HG03060 (cell line): ENCODE results near the gene MYOF.
A peak's percentile ranks its signal among the peaks of the same experiment; 100 is the strongest.

Source experiments
- ATAC-seq: cut with Tn5 transposase; IDR thresholded peaks from one replicate; pipeline ENCODE4 v1.9.1; 2021; ENCODE audit warnings: low read depth, moderate number of reproducible peaks; ENCODE audit not compliant: unreplicated experiment

MYOF gene

DNA sequence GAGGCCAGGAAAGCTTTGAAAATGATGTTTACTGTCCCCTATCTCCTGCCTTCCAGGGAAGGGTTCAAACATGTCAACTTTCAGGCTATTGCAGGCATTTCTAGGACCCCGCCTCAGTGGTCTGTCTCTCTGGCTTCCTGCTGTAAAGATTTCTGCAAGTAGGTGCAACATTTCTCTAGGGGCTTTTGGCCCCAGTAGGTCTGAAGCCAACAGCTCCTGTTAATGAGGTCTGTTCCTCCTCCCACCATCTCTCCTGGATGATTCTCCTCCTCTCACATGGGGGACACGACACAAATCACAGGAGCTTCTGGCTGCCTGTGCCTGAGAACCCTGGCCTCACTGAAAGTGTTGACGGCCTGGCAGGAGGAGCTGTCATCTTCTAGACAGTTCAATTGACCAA, 214.1 kb downstream of the MYOF start:
- ATAC-seq = no peak

- peak; percentile 100 for ATAC-seq
Measured at GRCh38 chr10:93267521-93267920, 214.6 kb downstream of the MYOF start.

- ATAC-seq = no peak
Measured at GRCh38 chr10:93266858-93267257, 215.3 kb downstream of the MYOF start.

DNA sequence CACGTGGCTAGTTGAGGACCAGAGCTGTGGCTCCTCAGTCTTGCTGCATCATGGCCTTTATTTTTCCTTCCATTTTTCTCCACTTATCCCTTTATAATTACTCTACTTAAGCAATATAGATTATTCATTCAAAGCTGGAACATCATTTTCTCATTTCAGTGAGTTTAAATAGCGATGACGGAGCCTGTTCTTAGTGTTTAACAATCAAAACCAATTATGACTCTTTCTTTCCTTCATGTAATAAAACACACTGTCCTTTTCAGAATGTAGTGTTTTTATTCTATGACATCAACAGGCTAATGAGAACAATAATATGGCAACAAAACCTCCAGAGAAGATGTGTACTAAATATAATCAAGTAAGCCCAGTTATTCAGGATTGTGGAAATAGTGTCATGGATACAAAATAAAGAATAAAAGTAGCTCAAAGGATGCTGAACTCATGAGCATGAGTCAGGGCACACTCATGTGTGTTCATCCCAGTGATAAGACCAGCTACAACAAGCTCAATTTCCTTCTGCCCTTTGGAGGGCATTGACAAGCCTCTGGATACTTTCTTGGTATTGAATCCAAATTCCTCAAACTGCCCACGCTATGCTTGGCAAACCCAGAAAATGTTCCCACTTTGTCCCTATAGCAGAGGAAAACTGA, 220.0 kb downstream of the MYOF start:
- ATAC-seq = no peak

- ATAC-seq = no peak
Measured at GRCh38 chr10:93261089-93261488, 221.0 kb downstream of the MYOF start.

DNA sequence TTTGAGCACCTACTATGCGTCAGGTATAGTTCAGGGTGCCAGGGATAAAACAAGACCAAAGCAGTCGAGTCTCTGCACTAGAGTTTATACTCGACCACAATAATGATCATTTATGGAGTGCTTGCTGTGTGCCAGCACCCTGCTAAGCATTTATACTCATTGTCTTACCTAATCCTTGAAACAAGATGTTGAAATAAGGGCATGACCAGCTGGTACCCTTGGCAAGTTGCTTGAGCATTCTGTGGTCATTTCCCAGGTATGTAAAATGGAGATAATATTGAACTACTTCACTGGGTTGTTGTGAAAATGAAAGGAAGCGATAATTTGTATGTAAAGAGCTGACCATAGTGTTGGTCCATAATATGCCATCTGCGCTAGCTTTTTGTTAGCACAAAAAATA, 223.0 kb downstream of the MYOF start:
- no peak for ATAC-seq
